H9 (cell line): ENCODE data around the gene CEP85L. TPM values are rescaled to one million over a fixed set of nuclear protein-coding genes. Genes with fewer than 3 reads are reported as not detected.

ENCODE experiments used
- DNase-seq: peaks from one replicate; pipeline ENCODE4 v3.0.0-alpha.2; 2017
- H2AFZ ChIP-seq: one replicate; pipeline ENCODE4 v1.6.1; 2013; ENCODE audit warnings: mild to moderate bottlenecking, low read length, control low read depth, moderate library complexity
- H2AK5ac ChIP-seq: 2 replicates; pipeline ENCODE4 v1.6.1; 2013; ENCODE audit warnings: low read length, control low read depth, mixed read lengths; ENCODE audit not compliant: insufficient read length
- H2BK120ac ChIP-seq: one replicate; pipeline ENCODE4 v1.6.1; 2013; ENCODE audit warnings: low read depth, mild to moderate bottlenecking, low read length, control low read depth, inconsistent platforms; ENCODE audit not compliant: poor library complexity, severe bottlenecking
- H2BK12ac ChIP-seq: 2 replicates; pipeline ENCODE4 v1.6.1; 2013; ENCODE audit warnings: low read length, control low read depth, mixed read lengths, low read depth; ENCODE audit not compliant: insufficient read length
- H2BK15ac ChIP-seq: 2 replicates; pipeline ENCODE4 v1.6.1; 2013; ENCODE audit warnings: low read depth, low read length, control low read depth
- H2BK20ac ChIP-seq: one replicate; pipeline ENCODE4 v1.6.1; 2013; ENCODE audit warnings: low read depth, mild to moderate bottlenecking, low read length, control low read depth, inconsistent platforms; ENCODE audit not compliant: poor library complexity, severe bottlenecking
- H2BK5ac ChIP-seq: 2 replicates; pipeline ENCODE4 v1.6.1; 2013; ENCODE audit warnings: low read length, control low read depth, mixed read lengths; ENCODE audit not compliant: insufficient read length
- H3K14ac ChIP-seq: 2 replicates; pipeline ENCODE4 v1.6.1; 2013; ENCODE audit warnings: low read length, control low read depth; ENCODE audit not compliant: insufficient read depth
- H3K18ac ChIP-seq: 2 replicates; pipeline ENCODE4 v1.6.1; 2013; ENCODE audit warnings: low read depth, mild to moderate bottlenecking, mixed read lengths, low read length, control low read depth; ENCODE audit not compliant: insufficient read length
- H3K23ac ChIP-seq: 2 replicates; pipeline ENCODE4 v1.6.1; 2013; ENCODE audit warnings: low read length, control low read depth, mixed read lengths, low read depth; ENCODE audit not compliant: insufficient read length
- H3K23me2 ChIP-seq: 2 replicates; pipeline ENCODE4 v1.6.1; 2013; ENCODE audit warnings: low read depth, mild to moderate bottlenecking, mixed read lengths, low read length, control low read depth; ENCODE audit not compliant: insufficient read length, poor library complexity, severe bottlenecking
- H3K27ac ChIP-seq: 2 replicates; pipeline ENCODE4 v1.5.1; 2013; ENCODE audit warnings: low read length, control low read depth, mixed read lengths, low read depth; ENCODE audit not compliant: insufficient read length
- H3K27me3 ChIP-seq: 2 replicates; pipeline ENCODE4 v1.6.1; 2013; ENCODE audit warnings: low read length, control low read depth, inconsistent platforms; ENCODE audit not compliant: insufficient read depth
- H3K4ac ChIP-seq: 2 replicates; pipeline ENCODE4 v1.6.1; 2013; ENCODE audit warnings: low read depth, mild to moderate bottlenecking, control low read depth, inconsistent platforms, low read length, moderate library complexity
- H3K4me1 ChIP-seq: 2 replicates; pipeline ENCODE4 v1.6.1; 2013; ENCODE audit warnings: low read length, control low read depth, inconsistent platforms; ENCODE audit not compliant: insufficient read depth
- H3K4me2 ChIP-seq: 2 replicates; pipeline ENCODE4 v1.6.1; 2013; ENCODE audit warnings: low read length, control low read depth, mixed read lengths; ENCODE audit not compliant: insufficient read length, insufficient read depth
- H3K56ac ChIP-seq: 2 replicates; pipeline ENCODE4 v1.6.1; 2013; ENCODE audit warnings: low read depth, mild to moderate bottlenecking, mixed read lengths, low read length, control low read depth; ENCODE audit not compliant: insufficient read length
- H3K79me1 ChIP-seq: 2 replicates; pipeline ENCODE4 v1.6.1; 2013; ENCODE audit warnings: low read depth, mild to moderate bottlenecking, moderate library complexity, low read length, control low read depth, inconsistent platforms; ENCODE audit not compliant: insufficient read depth, poor library complexity, severe bottlenecking
- H3K79me2 ChIP-seq: 2 replicates; pipeline ENCODE4 v1.6.1; 2013; ENCODE audit warnings: low read length, control low read depth, inconsistent platforms; ENCODE audit not compliant: insufficient read depth
- H3K9ac ChIP-seq: 2 replicates; pipeline ENCODE4 v1.6.1; 2013; ENCODE audit warnings: low read length, control low read depth, mixed read lengths; ENCODE audit not compliant: insufficient read length; ENCODE audit errors: extremely low read depth
- H3K9me3 ChIP-seq: one replicate; pipeline ENCODE4 v1.6.1; 2013; ENCODE audit warnings: low read depth, low read length, inconsistent platforms; ENCODE audit not compliant: control insufficient read depth
- H3T11ph ChIP-seq: one replicate; pipeline ENCODE4 v1.6.1; 2013; ENCODE audit warnings: mild to moderate bottlenecking, low read length, control low read depth, inconsistent platforms
- H4K20me1 ChIP-seq: one replicate; pipeline ENCODE4 v1.6.1; 2013; ENCODE audit not compliant: control insufficient read depth, insufficient read length, insufficient read depth
- H4K5ac ChIP-seq: 2 replicates; pipeline ENCODE4 v1.6.1; 2013; ENCODE audit warnings: low read depth, mild to moderate bottlenecking, mixed read lengths, low read length, control low read depth; ENCODE audit not compliant: insufficient read length
- H4K8ac ChIP-seq: replicated peaks from 2 replicates; pipeline ENCODE4 v1.6.1; 2013; ENCODE audit warnings: low read length, control low read depth, mixed read lengths, low read depth; ENCODE audit not compliant: insufficient read length
- H4K91ac ChIP-seq: 2 replicates; pipeline ENCODE4 v1.6.1; 2013; ENCODE audit warnings: low read depth, mild to moderate bottlenecking, moderate library complexity, mixed read lengths, low read length, control low read depth; ENCODE audit not compliant: insufficient read length
- H3K27ac Mint-ChIP-seq, 3 experiments: 2 replicates in 2 of 3; 3 replicates in 1 of 3; pipeline ENCODE4 v1.8.0; 2020 to 2021; ENCODE audit warnings: mixed read lengths in 3 of 3, mild to moderate bottlenecking in 1 of 3, moderate library complexity in 1 of 3
- H3K27me3 Mint-ChIP-seq: 2 replicates; pipeline ENCODE4 v1.8.0; 2021; ENCODE audit warnings: low read depth, mild to moderate bottlenecking, moderate library complexity, mixed read lengths
- H3K36me3 Mint-ChIP-seq, 3 experiments: 2 replicates in 2 of 3; 3 replicates in 1 of 3; pipeline ENCODE4 v1.8.0; 2020 to 2021; ENCODE audit warnings: low read depth in 3 of 3, mixed read lengths in 3 of 3; ENCODE audit not compliant: insufficient read depth in 1 of 3
- H3K4me1 Mint-ChIP-seq, 2 experiments: 2 replicates each; pipeline ENCODE4 v1.8.0; 2020; ENCODE audit warnings: mixed read lengths in 2 of 2
- H3K4me3 Mint-ChIP-seq, 2 experiments: 2 replicates in 1 of 2; 3 replicates in 1 of 2; pipeline ENCODE4 v1.8.0; 2020 to 2021; ENCODE audit warnings: mild to moderate bottlenecking in 2 of 2, mixed read lengths in 2 of 2, moderate library complexity in 1 of 2
- H3K9me3 Mint-ChIP-seq, 2 experiments: 2 replicates in 1 of 2; 3 replicates in 1 of 2; pipeline ENCODE4 v1.8.0; 2020; ENCODE audit warnings: mild to moderate bottlenecking in 2 of 2, mixed read lengths in 2 of 2, moderate library complexity in 1 of 2
- CTCF ChIP-seq: fragments of 200-600 bp; sonication (generic); conservative IDR thresholded peaks from 3 replicates; pipeline ENCODE4 v1.8.0; 2021; ENCODE audit warnings: antibody characterized with exemption, mild to moderate bottlenecking
- WGBS: extraction: QIAGEN DNeasy Blood & Tissue Kit; methylation state at CpG from one replicate; pipeline ENCODE4 v1.1.7; 2013; ENCODE audit warnings: missing lambda C conversion rate, low lambda C conversion rate, mixed read lengths; ENCODE audit not compliant: insufficient read length; ENCODE audit errors: extremely low coverage; 5-methylcytosine and 5-hydroxymethylcytosine counted together
- total RNA-seq: library from RNA; stranded (reverse); gene quantifications from 2 replicates; pipeline ENCODE4 v1.2.1, GENCODE V29; 2021

The CEP85L gene
- total RNA-seq, 1 experiment from 2014 or later: 3.8 TPM

- Histone ChIP-seq H3T11ph (no peak overlapping the region), H2AK5ac (no peak overlapping the region), H2BK120ac (no peak overlapping the region), H2BK12ac (no peak overlapping the region), H3K4ac (no peak overlapping the region), H3K4me1 (no peaks in the 10 kb centered on the region), H3K56ac (no peak overlapping the region), H2BK20ac (no peak overlapping the region), H4K8ac (no peak overlapping the region), H4K91ac (no peak overlapping the region), H3K79me2 (0 out of 2 replicates have a peak, but pooled peaks cover 4% of the 10 kb centered on the region), H3K9ac (no peak overlapping the region), H3K23me2 (no peaks in the 10 kb centered on the region), H3K9me3 (no peaks in the 10 kb centered on the region), H2BK15ac (no peak overlapping the region), H3K79me1 (no peaks in the 10 kb centered on the region), H2BK5ac (no peak overlapping the region), H3K4me2 (no peak overlapping the region), H3K27ac (no peak overlapping the region), H2AFZ (no peak overlapping the region), H4K5ac (no peak overlapping the region), H3K27me3 (no peaks in the 10 kb centered on the region), H3K14ac (no peak overlapping the region), H3K23ac (no peak overlapping the region), H3K18ac (no peak overlapping the region), H4K20me1 (no peaks in the 10 kb centered on the region)
- TF ChIP-seq CTCF: no peak
- no peaks in the 10 kb centered on the region for H3K9me3 Mint-ChIP-seq
- WGBS: no CpG with 5 or more reads among the region's 2 CpGs
- H3K4me1 Mint-ChIP-seq: peaks cover 7 to 13% of the 10 kb centered on the region in 2 experiments
- no peak for DNase-seq
- no peak overlapping the region for H3K27ac Mint-ChIP-seq
- H3K4me3 Mint-ChIP-seq: no peak overlapping the region
- H3K36me3 Mint-ChIP-seq: no peaks in the 10 kb centered on the region
- no peaks in the 10 kb centered on the region for H3K27me3 Mint-ChIP-seq
Measured at GRCh38 chr6:118644007-118644406, 7.4 kb downstream of the CEP85L start.
